NB4 (cell line): ENCODE results near the gene SLCO3A1.

ENCODE experiments used
- DNase-seq: peaks from one replicate; pipeline ENCODE4 v3.0.0; 2010; ENCODE audit warnings: low read depth
- H3K4me3 ChIP-seq: one replicate; pipeline ENCODE4 v1.5.1; 2011; ENCODE audit warnings: mild to moderate bottlenecking, low read depth, low read length, moderate library complexity
- CTCF ChIP-seq: IDR thresholded peaks from one replicate; pipeline ENCODE4 v1.5.1; 2012; ENCODE audit warnings: low read depth, low read length
- MAX ChIP-seq: IDR thresholded peaks from 2 replicates; pipeline ENCODE4 v1.6.1; 2011; ENCODE audit warnings: low read depth, low read length
- MYC ChIP-seq: IDR thresholded peaks from 2 replicates; pipeline ENCODE4 v1.6.1; 2011; ENCODE audit warnings: low read depth, low read length
- POLR2A ChIP-seq: IDR thresholded peaks from 2 replicates; pipeline ENCODE4 v1.6.1; 2011; ENCODE audit warnings: mild to moderate bottlenecking; ENCODE audit not compliant: insufficient read length; ENCODE audit errors: extremely low read depth

The SLCO3A1 gene

GRCh38 chr15:92151168-92151567 is 297.7 kb downstream of the SLCO3A1 start:
- H3K4me3 ChIP-seq, result no peak overlapping the region
- TF ChIP-seq POLR2A (no peak), MAX (no peak), CTCF (no peak), MYC (no peak)
- no peak for DNase-seq

GRCh38 chr15:92151741-92152140 is 298.2 kb downstream of the SLCO3A1 start:
- H3K4me3 ChIP-seq, result no peak overlapping the region
- no peak for DNase-seq
- TF ChIP-seq MYC (no peak), POLR2A (no peak), CTCF (no peak)

- H3K4me3 ChIP-seq, result no peak overlapping the region
- no peak for TF ChIP-seq MAX
- TF ChIP-seq POLR2A, result no peak
- TF ChIP-seq MYC, result no peak
- TF ChIP-seq CTCF, result no peak
- DNase-seq, result no peak
These were observed 299.5 kb downstream of the SLCO3A1 start for GRCh38 chr15:92152983-92153382.

- DNase-seq, result no peak
- TF ChIP-seq CTCF (no peak), POLR2A (no peak), MAX (no peak), MYC (no peak)
- H3K4me3 ChIP-seq, result no peak overlapping the region
These were observed 300.1 kb downstream of the SLCO3A1 start for GRCh38 chr15:92153620-92154019.

- no peak for DNase-seq
- no peak overlapping the region for H3K4me3 ChIP-seq
- TF ChIP-seq POLR2A (no peak), MAX (no peak), CTCF (no peak), MYC (no peak)
These were observed 302.4 kb downstream of the SLCO3A1 start for GRCh38 chr15:92155934-92156333.

- TF ChIP-seq CTCF, result no peak
- TF ChIP-seq MYC, result no peak
- no peak for TF ChIP-seq POLR2A
- no peak for TF ChIP-seq MAX
- H3K4me3 ChIP-seq, result no peak overlapping the region
- no peak for DNase-seq
These were observed 304.3 kb downstream of the SLCO3A1 start for GRCh38 chr15:92157666-92158298.
